Coronary artery (tissue), 2 donors: ENCODE results near the gene PRKN.

Experiments used
- DNase-seq: peaks from one replicate; pipeline ENCODE4 v3.0.0-alpha.2; 2017; ENCODE audit warnings: low spot score
- H3K27ac ChIP-seq, 2 donors: fragments of 200-600 bp; sonication (generic); one replicate each; pipeline ENCODE4 v1.5.1; 2016 to 2019
- H3K4me3 ChIP-seq: fragments of 200-600 bp; sonication (generic); 2 replicates; pipeline ENCODE4 v1.5.1; 2016; ENCODE audit warnings: mild to moderate bottlenecking, moderate library complexity
- CTCF ChIP-seq: fragments of 200-600 bp; sonication (generic); IDR thresholded peaks from one replicate; pipeline ENCODE4 v1.5.1; 2019; ENCODE audit warnings: antibody characterized with exemption

Gene PRKN

GRCh38 chr6:161594412-161594811 lies 1133.2 kb downstream of the PRKN start:
- H3K27ac ChIP-seq: no peak overlapping the region
- H3K4me3 ChIP-seq: no peak overlapping the region
- no peak for TF ChIP-seq CTCF
- no peak for DNase-seq

- H3K27ac ChIP-seq: no peak overlapping the region
- no peak overlapping the region for H3K4me3 ChIP-seq
- no peak for DNase-seq
- no peak for TF ChIP-seq CTCF
These were observed 1136.5 kb downstream of the PRKN start for GRCh38 chr6:161590961-161591627.

GRCh38 chr6:161586887-161587286 lies 1140.7 kb downstream of the PRKN start:
- H3K4me3 ChIP-seq: no peak overlapping the region
- H3K27ac ChIP-seq: no peak overlapping the region
- no peak for DNase-seq

GRCh38 chr6:161584621-161585340 lies 1142.8 kb downstream of the PRKN start:
- no peak for DNase-seq
- Histone ChIP-seq H3K27ac (no peak overlapping the region), H3K4me3 (no peak overlapping the region)
- TF ChIP-seq CTCF: no peak

More at GRCh38 chr6:161586887-161587286, 1140.7 kb downstream of the PRKN start:
- TF ChIP-seq CTCF: no peak

- no peak overlapping the region for H3K27ac ChIP-seq
- H3K4me3 ChIP-seq: no peak overlapping the region
- TF ChIP-seq CTCF: no peak
- no peak for DNase-seq
These were observed 1143.5 kb downstream of the PRKN start for GRCh38 chr6:161584051-161584450.

- DNase-seq: no peak
- no peak for TF ChIP-seq CTCF
These were observed 1144.0 kb downstream of the PRKN start for GRCh38 chr6:161583584-161583983.

GRCh38 chr6:161578478-161578877 lies 1149.1 kb downstream of the PRKN start:
- DNase-seq: no peak
- TF ChIP-seq CTCF: no peak
- H3K27ac ChIP-seq: no peak overlapping the region
- H3K4me3 ChIP-seq: no peak overlapping the region

More at GRCh38 chr6:161583584-161583983, 1144.0 kb downstream of the PRKN start:
- Histone ChIP-seq H3K4me3 (no peak overlapping the region), H3K27ac (no peak overlapping the region)
